ENCODE measurements around the gene QRICH2. TPM values are rescaled to one million over a fixed set of nuclear protein-coding genes. Genes with fewer than 3 reads are reported as not detected.

Gene QRICH2
- total RNA-seq, 1 donor from 2014 or later, result 15.0 TPM

DNA sequence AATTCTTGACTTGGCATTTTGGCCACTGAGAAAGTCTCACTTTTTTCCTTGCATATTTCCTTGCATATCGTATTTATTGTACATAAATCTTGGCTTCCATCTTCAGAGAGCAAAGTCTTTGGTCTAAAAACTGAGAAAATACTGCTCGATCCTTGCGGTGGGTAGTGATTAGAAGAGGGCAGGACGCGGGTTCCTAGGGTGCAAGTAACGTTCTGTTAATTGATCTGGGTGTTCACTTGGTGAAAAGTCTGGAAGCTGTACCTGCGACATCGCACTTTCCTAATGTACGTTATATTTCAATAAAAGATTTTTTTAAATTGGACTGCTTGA is 43.7 kb downstream of the QRICH2 start:
- Mint-ChIP-seq H3K36me3 (ENCODE audit: low read depth, unreplicated experiment) (no peaks in the 10 kb centered on the region), H3K27me3 (ENCODE audit: unreplicated experiment) (peaks cover 23% of the 10 kb centered on the region), H3K4me3 (ENCODE audit: unreplicated experiment) (peak overlapping the region; percentile 70), H3K9me3 (ENCODE audit: unreplicated experiment) (no peaks in the 10 kb centered on the region), H3K4me1 (ENCODE audit: unreplicated experiment) (peaks cover 53% of the 10 kb centered on the region), H3K27ac (ENCODE audit: unreplicated experiment) (peak overlapping the region; percentile 77)
- DNase-seq (ENCODE audit: low spot score), result no peak
- TF ChIP-seq, protein P1, sequence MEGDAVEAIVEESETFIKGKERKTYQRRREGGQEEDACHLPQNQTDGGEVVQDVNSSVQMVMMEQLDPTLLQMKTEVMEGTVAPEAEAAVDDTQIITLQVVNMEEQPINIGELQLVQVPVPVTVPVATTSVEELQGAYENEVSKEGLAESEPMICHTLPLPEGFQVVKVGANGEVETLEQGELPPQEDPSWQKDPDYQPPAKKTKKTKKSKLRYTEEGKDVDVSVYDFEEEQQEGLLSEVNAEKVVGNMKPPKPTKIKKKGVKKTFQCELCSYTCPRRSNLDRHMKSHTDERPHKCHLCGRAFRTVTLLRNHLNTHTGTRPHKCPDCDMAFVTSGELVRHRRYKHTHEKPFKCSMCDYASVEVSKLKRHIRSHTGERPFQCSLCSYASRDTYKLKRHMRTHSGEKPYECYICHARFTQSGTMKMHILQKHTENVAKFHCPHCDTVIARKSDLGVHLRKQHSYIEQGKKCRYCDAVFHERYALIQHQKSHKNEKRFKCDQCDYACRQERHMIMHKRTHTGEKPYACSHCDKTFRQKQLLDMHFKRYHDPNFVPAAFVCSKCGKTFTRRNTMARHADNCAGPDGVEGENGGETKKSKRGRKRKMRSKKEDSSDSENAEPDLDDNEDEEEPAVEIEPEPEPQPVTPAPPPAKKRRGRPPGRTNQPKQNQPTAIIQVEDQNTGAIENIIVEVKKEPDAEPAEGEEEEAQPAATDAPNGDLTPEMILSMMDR (IDR thresholded peaks at IDR 0.05; ENCODE audit: unreplicated experiment), result no peak

DNA sequence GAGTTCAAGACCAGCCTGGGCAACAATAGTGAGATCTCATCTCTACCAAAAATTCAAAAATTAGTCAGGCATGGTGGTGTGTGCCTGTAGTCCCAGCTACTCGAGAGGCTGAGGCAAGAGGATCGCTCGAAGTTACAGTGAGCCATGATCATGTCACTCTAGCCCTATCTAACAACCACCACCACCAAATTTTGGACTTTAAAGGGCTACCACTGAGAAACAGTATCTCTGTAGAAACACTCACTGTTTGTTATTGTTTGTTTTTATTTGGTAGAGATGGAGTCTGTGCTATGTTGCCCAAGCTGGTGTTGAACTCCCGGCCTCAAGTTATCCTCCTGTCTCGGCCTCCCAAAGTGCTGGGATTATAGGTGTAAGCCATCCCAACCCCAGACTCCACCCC is 44.2 kb downstream of the QRICH2 start:
- Mint-ChIP-seq H3K27me3 (ENCODE audit: unreplicated experiment) (peaks cover 23% of the 10 kb centered on the region), H3K36me3 (ENCODE audit: low read depth, unreplicated experiment) (no peaks in the 10 kb centered on the region), H3K4me3 (ENCODE audit: unreplicated experiment) (peak overlapping the region; percentile 70), H3K4me1 (ENCODE audit: unreplicated experiment) (peaks cover 51% of the 10 kb centered on the region), H3K27ac (ENCODE audit: unreplicated experiment) (no peak overlapping the region), H3K9me3 (ENCODE audit: unreplicated experiment) (no peaks in the 10 kb centered on the region)
- DNase-seq (ENCODE audit: low spot score), result no peak
- TF ChIP-seq, protein P1 (IDR thresholded peaks at IDR 0.05; ENCODE audit: unreplicated experiment), result no peak

DNA sequence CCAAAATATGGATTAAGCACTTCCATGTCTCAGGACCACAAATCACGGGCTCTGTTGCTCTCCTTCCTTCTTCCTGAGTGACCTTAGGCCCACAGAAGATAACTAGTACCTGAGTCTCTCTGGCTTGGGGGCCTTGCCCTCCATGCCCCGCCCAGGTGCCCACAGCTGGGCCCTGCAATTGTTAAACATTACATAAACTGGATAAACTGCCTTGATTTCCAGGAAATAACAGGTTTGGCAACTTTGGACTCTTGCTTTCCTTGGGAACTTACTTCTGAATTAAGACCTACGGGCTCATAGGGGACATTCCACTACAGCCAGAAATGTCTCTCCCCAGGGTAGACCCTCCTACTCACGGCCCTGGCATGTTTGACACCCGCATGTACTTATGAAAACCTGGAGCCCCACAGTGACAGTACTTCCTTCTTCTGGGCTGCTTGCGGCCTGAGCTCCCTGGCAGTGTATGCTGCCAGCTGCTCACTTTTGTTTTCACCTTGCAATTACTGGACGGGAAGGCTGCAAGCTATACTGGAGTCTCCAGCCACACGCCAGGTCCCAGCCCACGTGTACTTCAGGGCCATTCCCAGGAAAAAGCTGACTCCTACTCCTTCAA is 45.2 kb downstream of the QRICH2 start:
- Mint-ChIP-seq H3K27ac (ENCODE audit: unreplicated experiment) (peak overlapping the region; percentile 98), H3K36me3 (ENCODE audit: low read depth, unreplicated experiment) (no peaks in the 10 kb centered on the region), H3K4me3 (ENCODE audit: unreplicated experiment) (peak overlapping the region; percentile 22), H3K9me3 (ENCODE audit: unreplicated experiment) (no peaks in the 10 kb centered on the region), H3K27me3 (ENCODE audit: unreplicated experiment) (peaks cover 19% of the 10 kb centered on the region), H3K4me1 (ENCODE audit: unreplicated experiment) (peaks cover 44% of the 10 kb centered on the region)
- no peak for DNase-seq (ENCODE audit: low spot score)
- TF ChIP-seq, protein P1 (IDR thresholded peaks at IDR 0.05; ENCODE audit: unreplicated experiment), result no peak

DNA sequence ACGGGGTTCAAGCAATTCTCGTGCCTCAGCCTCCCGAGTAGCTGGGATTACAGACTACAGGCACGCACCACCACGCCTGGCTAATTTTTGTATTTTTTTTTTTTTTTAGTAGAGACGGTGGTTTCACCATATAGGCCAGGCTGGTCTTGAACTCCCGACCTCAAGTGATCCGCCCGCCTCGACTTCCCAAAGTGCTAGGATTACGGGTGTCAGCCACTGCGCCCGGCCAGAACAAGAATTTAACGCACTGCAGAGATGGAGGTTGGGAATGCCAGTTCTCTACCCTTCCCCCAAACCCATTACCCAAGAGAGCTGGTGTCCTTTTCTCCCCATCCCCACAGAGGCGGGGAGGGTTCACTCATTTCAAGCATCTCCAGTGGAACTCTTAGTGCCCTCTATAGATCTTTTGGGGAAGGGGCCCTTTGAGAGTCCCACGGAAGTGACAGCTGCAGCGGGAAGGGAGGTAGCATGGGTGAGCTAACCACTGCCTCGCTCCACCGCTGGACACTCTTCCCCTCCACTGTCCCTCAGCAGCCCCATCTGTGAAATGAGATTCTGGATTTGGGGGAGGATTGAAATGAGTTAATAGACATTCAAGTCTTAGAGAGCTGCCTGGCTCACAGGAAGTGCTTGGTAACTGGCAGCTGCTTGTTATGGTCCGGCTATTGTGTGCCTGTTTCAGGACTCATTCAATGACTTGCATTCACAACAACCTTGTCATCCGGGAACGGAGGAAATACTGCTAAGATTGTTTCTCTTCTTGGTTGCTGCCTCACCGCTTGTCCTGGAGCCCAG is 46.5 kb downstream of the QRICH2 start:
- H3K9me3 Mint-ChIP-seq (ENCODE audit: unreplicated experiment), result no peaks in the 10 kb centered on the region
- H3K36me3 Mint-ChIP-seq (ENCODE audit: low read depth, unreplicated experiment), result no peaks in the 10 kb centered on the region
- DNase-seq (ENCODE audit: low spot score), result peak; percentile 40
- H3K27ac Mint-ChIP-seq (ENCODE audit: unreplicated experiment), result peak overlapping the region; percentile 98
- H3K27me3 Mint-ChIP-seq (ENCODE audit: unreplicated experiment), result peaks cover 13% of the 10 kb centered on the region
- H3K4me3 Mint-ChIP-seq (ENCODE audit: unreplicated experiment), result no peak overlapping the region
- TF ChIP-seq, protein P1 (IDR thresholded peaks at IDR 0.05; ENCODE audit: unreplicated experiment), result no peak
- H3K4me1 Mint-ChIP-seq (ENCODE audit: unreplicated experiment), result peaks cover 41% of the 10 kb centered on the region

DNA sequence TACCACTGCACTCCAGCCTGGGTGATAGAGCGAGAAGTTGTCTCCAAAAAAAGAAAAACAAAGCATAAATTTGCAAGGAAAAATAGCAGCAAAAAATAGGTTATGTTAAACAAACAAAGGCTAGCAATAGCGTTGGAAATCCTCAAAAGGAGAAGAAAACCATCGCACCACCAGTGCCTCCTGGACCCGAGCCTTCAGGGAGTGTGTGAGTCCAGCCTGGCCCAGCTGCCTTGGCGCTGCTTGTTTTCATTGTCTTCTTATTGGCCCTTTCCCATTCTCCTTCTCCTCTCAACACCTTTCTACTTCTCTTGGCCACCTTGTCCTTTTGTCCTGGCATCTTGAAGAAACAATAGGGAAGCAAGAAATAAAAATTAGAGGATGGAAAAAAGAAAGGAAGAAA is 47.4 kb downstream of the QRICH2 start:
- Mint-ChIP-seq H3K9me3 (ENCODE audit: unreplicated experiment) (no peaks in the 10 kb centered on the region), H3K4me1 (ENCODE audit: unreplicated experiment) (peaks cover 41% of the 10 kb centered on the region), H3K4me3 (ENCODE audit: unreplicated experiment) (no peak overlapping the region), H3K27me3 (ENCODE audit: unreplicated experiment) (peaks cover 8% of the 10 kb centered on the region), H3K27ac (ENCODE audit: unreplicated experiment) (peak overlapping the region; percentile 92), H3K36me3 (ENCODE audit: low read depth, unreplicated experiment) (no peaks in the 10 kb centered on the region)
- TF ChIP-seq, protein P1 (IDR thresholded peaks at IDR 0.05; ENCODE audit: unreplicated experiment), result no peak
- no peak for DNase-seq (ENCODE audit: low spot score)
